Left ventricle myocardium inferior (tissue), 1 donor: ENCODE results near the gene PLEKHN1. TPM values are rescaled to one million over a fixed set of nuclear protein-coding genes. Genes with fewer than 3 reads are reported as not detected.
"Not testable (repeated sequence)": the region's sequence is repeated elsewhere in the genome, so short reads cannot be mapped to it uniquely, and the experiment has no call there.

Experiments used
- DNase-seq: peaks from one replicate; pipeline ENCODE4 v3.0.0-alpha.2; 2020
- H3K27ac ChIP-seq: fragments of 200-600 bp; replicated peaks from 2 replicates; pipeline ENCODE4 v1.8.0; 2021
- H3K27me3 ChIP-seq: fragments of 200-600 bp; 2 replicates; pipeline ENCODE4 v1.8.0; 2021; ENCODE audit warnings: low read depth
- H3K36me3 ChIP-seq: fragments of 200-600 bp; 2 replicates; pipeline ENCODE4 v1.8.0; 2021
- H3K4me1 ChIP-seq: fragments of 200-600 bp; 2 replicates; pipeline ENCODE4 v1.8.0; 2021
- H3K4me3 ChIP-seq: fragments of 200-600 bp; 2 replicates; pipeline ENCODE4 v1.8.0; 2021; ENCODE audit warnings: mild to moderate bottlenecking, moderate library complexity
- H3K9me3 ChIP-seq: fragments of 200-600 bp; replicated peaks from 2 replicates; pipeline ENCODE4 v1.8.0; 2021
- intact Hi-C: fragments of 100-400 bp; cut with micrococcal nuclease; formaldehyde crosslinking; loops from one replicate; pipeline ENCODE4 v1.11.0; 2022
- total RNA-seq: library from RNA; stranded (reverse); fragmentation: NEBNext Ultra II Directional; extraction: Animal tissue kit (Norgen Biotek cat#: 25700); gene quantifications from one replicate; pipeline ENCODE4 v1.2.1, GENCODE V29; 2021
- TF ChIP-seq, protein P1 (sequence below): fragments of 200-600 bp; IDR thresholded peaks from 2 replicates; pipeline ENCODE4 v1.8.0; 2021; ENCODE audit warnings: antibody characterized with exemption, mild to moderate bottlenecking, borderline replicate concordance
- donor health status: DM: no; HTN: yes; CAD: no; lungs with severe emphysema.

Gene PLEKHN1
- total RNA-seq, 1 donor from 2014 or later = not detected

DNA sequence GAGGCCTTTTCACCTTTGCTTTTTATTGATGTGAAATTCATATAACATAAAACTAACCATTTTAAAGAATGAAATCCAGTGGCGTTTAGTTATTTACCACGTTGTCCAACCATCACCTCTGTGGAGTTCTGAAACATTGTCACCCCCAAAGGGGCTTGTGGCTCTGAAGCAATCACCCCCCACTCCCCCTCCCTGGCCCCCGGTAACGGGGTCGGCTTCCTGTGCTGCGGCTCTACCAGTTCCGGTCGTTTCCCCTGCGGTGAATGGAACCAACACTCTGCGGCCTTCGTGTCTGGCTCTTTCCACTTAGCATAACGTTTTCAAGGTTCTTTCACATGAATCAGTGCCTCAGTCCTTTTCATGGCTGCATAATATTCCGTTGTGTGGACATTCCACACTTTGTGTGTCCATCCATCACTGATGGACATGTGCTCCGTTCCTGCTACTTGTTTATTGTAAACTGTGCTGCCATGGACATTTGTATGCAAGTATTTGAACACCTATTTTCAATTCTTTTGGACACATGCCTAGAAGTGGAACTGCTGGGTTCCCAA is 45.2 kb downstream of the PLEKHN1 start:
- intact Hi-C loops = no loop called here
- Histone ChIP-seq H3K4me1 (peaks cover 25% of the 10 kb centered on the region), H3K27ac (no peak overlapping the region), H3K9me3 (no peaks in the 10 kb centered on the region), H3K4me3 (no peak overlapping the region), H3K27me3 (no peaks in the 10 kb centered on the region), H3K36me3 (no peaks in the 10 kb centered on the region)
- DNase-seq = no peak
- TF ChIP-seq, protein P1, sequence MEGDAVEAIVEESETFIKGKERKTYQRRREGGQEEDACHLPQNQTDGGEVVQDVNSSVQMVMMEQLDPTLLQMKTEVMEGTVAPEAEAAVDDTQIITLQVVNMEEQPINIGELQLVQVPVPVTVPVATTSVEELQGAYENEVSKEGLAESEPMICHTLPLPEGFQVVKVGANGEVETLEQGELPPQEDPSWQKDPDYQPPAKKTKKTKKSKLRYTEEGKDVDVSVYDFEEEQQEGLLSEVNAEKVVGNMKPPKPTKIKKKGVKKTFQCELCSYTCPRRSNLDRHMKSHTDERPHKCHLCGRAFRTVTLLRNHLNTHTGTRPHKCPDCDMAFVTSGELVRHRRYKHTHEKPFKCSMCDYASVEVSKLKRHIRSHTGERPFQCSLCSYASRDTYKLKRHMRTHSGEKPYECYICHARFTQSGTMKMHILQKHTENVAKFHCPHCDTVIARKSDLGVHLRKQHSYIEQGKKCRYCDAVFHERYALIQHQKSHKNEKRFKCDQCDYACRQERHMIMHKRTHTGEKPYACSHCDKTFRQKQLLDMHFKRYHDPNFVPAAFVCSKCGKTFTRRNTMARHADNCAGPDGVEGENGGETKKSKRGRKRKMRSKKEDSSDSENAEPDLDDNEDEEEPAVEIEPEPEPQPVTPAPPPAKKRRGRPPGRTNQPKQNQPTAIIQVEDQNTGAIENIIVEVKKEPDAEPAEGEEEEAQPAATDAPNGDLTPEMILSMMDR = no peak

DNA sequence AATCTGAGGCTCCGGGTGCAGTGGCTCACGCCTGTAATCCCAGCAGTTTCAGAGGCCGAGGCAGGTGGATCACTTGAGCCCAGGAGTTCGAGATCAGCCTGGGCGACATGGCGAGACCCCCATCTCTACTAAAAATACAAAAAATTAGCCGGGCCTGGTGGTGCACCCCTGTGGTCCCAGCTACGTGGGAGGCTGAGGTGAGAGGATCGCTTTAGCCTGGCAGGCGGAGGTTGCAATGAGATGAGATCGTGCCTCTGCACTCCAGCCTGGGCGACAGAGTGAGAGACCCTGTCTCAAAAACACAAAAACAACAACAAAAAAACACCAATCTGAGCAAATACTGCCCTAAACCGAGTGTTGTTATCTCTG is 46.4 kb downstream of the PLEKHN1 start:
- H3K36me3 ChIP-seq, intact Hi-C loops, H3K9me3 ChIP-seq, DNase-seq, H3K27me3 ChIP-seq: not testable (repeated sequence)
- Histone ChIP-seq H3K27ac (peak overlapping the region; percentile 93), H3K4me1 (peaks cover 25% of the 10 kb centered on the region), H3K4me3 (peak overlapping the region; percentile 78)

DNA sequence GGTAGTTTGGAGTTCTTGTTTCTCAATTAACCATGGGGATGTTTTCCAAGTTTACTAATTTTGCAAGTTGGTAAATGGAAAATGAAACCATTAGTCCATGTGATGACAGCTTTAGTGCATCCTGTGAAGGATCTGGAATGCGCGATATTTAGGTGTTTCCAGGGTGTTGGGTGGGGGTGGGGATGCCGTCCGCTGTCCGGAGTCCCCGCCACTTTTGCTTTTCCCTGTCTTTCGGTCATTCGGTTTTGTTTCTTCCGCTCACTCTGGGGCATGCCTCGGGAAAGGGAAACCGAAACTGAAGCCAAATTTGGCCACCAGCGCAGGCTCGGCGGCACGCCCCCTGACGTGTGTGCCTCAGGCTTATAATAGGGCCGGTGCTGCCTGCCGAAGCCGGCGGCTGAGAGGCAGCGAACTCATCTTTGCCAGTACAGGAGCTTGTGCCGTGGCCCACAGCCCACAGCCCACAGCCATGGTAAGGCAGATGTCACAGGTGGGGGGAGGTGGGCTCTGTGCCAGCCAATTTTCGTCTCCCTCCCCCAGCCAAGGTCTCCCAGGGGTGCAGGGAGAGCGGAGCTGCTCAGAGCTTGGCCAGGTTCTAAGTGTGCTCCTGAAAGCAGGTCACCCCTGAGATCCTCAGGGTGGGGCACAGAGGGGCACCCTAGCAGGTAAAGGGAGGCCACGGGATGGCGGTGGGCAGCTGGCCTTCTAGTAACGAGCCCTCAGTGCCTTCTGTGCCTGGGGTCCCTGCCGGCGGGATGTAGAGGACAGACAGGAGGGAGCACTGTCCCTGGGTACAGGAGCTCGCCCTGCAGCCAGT is 47.0 kb downstream of the PLEKHN1 start, which contains the start of gene ISG15:
TSS of gene ISG15 (plus strand) at position 393 of the 817 bp plus-strand sequence. CDS start at position 470, 77 bp downstream.
- intact Hi-C loops = no loop called here
- H3K36me3 ChIP-seq = no peaks in the 10 kb centered on the region
- no peaks in the 10 kb centered on the region for H3K27me3 ChIP-seq
- no peaks in the 10 kb centered on the region for H3K9me3 ChIP-seq
- H3K27ac ChIP-seq = peak within 1 kb of the TSS; percentile 93
- peak within 1 kb of the TSS; percentile 78 for H3K4me3 ChIP-seq
- TF ChIP-seq, protein P1 = no peak
- peak; percentile 92 for DNase-seq
- peaks cover 25% of the 10 kb centered on the region for H3K4me1 ChIP-seq

DNA sequence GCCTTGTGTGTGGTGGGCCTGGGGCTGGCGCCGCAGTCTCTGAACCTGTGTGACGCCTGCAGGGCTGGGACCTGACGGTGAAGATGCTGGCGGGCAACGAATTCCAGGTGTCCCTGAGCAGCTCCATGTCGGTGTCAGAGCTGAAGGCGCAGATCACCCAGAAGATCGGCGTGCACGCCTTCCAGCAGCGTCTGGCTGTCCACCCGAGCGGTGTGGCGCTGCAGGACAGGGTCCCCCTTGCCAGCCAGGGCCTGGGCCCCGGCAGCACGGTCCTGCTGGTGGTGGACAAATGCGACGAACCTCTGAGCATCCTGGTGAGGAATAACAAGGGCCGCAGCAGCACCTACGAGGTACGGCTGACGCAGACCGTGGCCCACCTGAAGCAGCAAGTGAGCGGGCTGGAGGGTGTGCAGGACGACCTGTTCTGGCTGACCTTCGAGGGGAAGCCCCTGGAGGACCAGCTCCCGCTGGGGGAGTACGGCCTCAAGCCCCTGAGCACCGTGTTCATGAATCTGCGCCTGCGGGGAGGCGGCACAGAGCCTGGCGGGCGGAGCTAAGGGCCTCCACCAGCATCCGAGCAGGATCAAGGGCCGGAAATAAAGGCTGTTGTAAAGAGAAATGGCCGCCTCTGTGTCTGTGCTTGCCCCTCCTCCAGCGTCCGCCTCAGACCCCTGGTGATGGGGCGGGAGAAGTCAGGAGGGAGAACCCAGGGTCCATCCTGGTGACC is 47.8 kb downstream of the PLEKHN1 start:
- peaks cover 28% of the 10 kb centered on the region for H3K4me1 ChIP-seq
- intact Hi-C loops = no loop called here
- H3K4me3 ChIP-seq = peak overlapping the region; percentile 78
- H3K9me3 ChIP-seq = no peaks in the 10 kb centered on the region
- peak overlapping the region; percentile 93 for H3K27ac ChIP-seq
- no peaks in the 10 kb centered on the region for H3K36me3 ChIP-seq
- TF ChIP-seq, protein P1 = no peak
- H3K27me3 ChIP-seq = no peaks in the 10 kb centered on the region
- no peak for DNase-seq

DNA sequence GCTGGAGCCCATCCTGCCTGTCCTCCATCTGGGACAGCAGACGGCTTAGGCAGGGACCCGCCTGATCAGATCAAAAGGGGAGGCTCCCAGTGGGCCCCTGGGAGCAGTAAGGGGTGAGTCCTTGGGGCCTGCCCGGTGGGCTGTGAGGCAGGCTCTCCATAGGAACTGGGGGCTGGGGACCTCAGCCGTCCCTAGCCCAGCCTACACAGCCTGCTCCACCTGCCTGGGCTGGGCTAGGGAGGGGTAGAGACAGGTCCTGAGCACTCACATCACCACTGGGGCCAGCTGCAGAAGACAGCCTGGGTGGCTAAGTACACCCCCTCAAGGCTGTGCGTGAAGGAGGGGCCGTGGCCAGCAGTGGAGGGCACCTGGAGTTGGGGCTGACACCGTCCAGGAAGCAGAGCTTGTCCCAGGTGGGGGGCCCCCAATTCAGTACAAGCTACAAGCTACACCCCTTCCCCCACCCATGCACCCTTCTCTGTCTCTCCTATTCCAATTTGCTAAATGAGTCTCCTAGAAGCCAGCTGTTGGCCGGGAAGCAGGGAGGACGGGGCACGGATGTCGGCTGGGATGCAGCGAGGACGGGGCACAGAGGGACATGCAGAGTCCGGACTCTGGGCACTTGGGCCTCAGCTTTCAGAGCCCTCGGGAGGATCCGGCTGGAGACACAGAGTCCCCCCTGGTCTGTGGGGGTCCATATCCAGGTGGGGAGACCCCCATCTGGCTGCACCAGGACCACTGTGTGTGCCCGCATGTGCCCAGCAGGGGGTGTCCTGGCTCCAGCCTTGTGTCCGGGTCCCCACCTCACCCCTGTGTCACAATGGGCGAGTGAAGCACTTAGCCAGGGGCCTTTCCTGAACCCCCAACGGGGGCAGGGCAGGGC is 48.8 kb downstream of the PLEKHN1 start:
- intact Hi-C loops = no loop called here

DNA sequence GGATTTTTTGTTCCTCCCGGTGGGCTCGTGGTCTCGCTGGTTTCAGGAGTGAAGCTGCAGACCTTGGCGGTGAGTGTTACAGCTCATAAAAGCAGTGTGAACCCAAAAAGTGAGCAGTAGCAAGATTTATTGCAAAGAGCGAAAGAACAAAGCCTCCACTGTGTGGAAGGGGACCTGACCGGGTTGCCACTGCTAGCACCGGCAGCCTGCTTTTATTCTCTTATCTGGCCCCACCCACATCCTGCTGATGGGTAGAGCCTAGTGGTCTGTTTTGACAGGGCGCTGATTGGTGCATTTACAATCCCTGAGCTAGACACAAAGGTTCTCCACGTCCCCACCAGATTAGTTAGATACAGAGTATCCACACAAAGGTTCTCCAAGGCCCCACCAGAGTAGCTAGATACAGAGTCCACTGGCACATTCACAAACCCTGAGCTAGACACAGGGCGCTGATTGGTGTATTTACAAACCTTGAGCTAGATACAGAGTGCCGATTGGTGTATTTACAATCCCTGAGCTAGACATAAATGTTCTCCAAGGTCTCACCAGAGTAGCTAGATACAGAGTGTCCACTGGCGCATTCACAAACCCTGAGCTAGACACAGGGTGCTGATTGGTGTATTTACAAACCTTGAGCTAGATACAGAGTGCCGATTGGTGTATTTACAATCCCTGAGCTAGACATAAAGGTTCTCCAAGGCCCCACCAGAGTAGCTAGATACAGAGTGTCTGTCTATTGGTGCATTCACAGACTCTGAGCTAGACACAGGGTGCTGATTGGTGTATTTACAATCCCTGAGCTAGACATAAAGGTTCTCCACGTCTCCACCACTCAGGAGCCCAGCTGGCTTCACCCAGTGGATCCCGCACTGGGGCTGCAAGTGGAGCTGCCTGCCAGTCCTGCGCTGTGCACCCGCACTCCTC is 51.4 kb downstream of the PLEKHN1 start:
- H3K4me3 ChIP-seq, H3K9me3 ChIP-seq, H3K27ac ChIP-seq, H3K36me3 ChIP-seq, H3K27me3 ChIP-seq, DNase-seq, intact Hi-C loops: not testable (repeated sequence)
- H3K4me1 ChIP-seq = peaks cover 51% of the 10 kb centered on the region

More for the DNA sequence above, 48.8 kb downstream of the PLEKHN1 start:
- Histone ChIP-seq H3K27ac (peak overlapping the region; percentile 93), H3K9me3 (no peaks in the 10 kb centered on the region), H3K4me1 (peaks cover 29% of the 10 kb centered on the region), H3K27me3 (no peaks in the 10 kb centered on the region), H3K36me3 (no peaks in the 10 kb centered on the region), H3K4me3 (peak overlapping the region; percentile 78)
- TF ChIP-seq, protein P1 = peak; percentile 49
- no peak for DNase-seq

DNA sequence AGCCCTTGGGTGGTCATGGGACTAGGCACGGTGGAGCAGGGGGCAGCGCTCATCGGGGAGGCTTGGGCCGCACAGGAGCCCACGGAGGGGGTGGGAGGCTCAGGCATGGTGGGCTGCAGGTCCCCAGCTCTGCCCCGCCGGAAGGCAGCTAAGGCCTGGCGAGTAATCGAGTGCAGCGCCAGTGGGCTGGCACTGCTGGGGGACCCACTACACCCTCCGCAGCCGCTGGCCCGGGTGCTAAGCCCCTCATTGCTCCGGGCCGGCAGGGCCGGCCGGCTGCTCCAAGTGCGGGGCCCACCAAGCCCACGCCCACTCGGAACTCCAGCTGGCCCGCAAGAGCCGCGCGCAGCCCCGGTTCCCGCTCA is 52.0 kb downstream of the PLEKHN1 start:
- intact Hi-C loops, DNase-seq: not testable (repeated sequence)

More for the DNA sequence above, 52.0 kb downstream of the PLEKHN1 start:
- H3K36me3 ChIP-seq, H3K27ac ChIP-seq, H3K9me3 ChIP-seq, H3K4me3 ChIP-seq, H3K27me3 ChIP-seq: not testable (repeated sequence)
- peaks cover 53% of the 10 kb centered on the region for H3K4me1 ChIP-seq
